Activated naive CD8-positive, alpha-beta T cell treated with anti-CD3 and anti-CD28 coated beads, Interleukin-2, amount 10 ng/mL, durations not matched to agents 7 days and 5 days (primary cell): ENCODE results near the gene PUM2. TPM values are rescaled to one million over a fixed set of nuclear protein-coding genes. Genes with fewer than 3 reads are reported as not detected.

Experiments
- ATAC-seq: fragments of 150-1000 bp; cut with Tn5 transposase; one replicate; pipeline ENCODE4 v1.10.0; 2021; ENCODE audit warnings: low read depth, moderate library complexity
- POLR2A ChIA-PET: fragments of 350-600 bp; sonication (Branson Sonifier 250); formaldehyde crosslinking; loops from one replicate; lab custom pipeline; 2021; ENCODE audit warnings: antibody characterized with exemption; lab: Charles Lee
- DNase-seq: peaks from one replicate; pipeline ENCODE4 v3.0.0; 2021
- H3K27ac Mint-ChIP-seq: one replicate; pipeline ENCODE4 v1.8.0; 2022; ENCODE audit warnings: mild to moderate bottlenecking, mixed read lengths
- H3K27me3 Mint-ChIP-seq: one replicate; pipeline ENCODE4 v1.8.0; 2022; ENCODE audit warnings: mild to moderate bottlenecking, moderate library complexity, mixed read lengths
- H3K36me3 Mint-ChIP-seq: one replicate; pipeline ENCODE4 v1.8.0; 2021; ENCODE audit warnings: mild to moderate bottlenecking, mixed read lengths
- H3K4me1 Mint-ChIP-seq: one replicate; pipeline ENCODE4 v1.8.0; 2021; ENCODE audit warnings: mixed read lengths
- H3K4me3 Mint-ChIP-seq: one replicate; pipeline ENCODE4 v1.8.0; 2022; ENCODE audit warnings: mild to moderate bottlenecking, moderate library complexity, mixed read lengths
- H3K9me3 Mint-ChIP-seq: one replicate; pipeline ENCODE4 v1.8.0; 2021; ENCODE audit warnings: mixed read lengths
- total RNA-seq, 2 experiments: library from RNA; stranded (reverse); gene quantifications; one replicate each; pipeline ENCODE4 v1.2.3, GENCODE V29; 2021

PUM2 gene
- total RNA-seq, 2 experiments from 2014 or later: 133 to 134 TPM

GRCh38 chr2:20217041-20217970 lies 133.3 kb downstream of the PUM2 start:
- peaks cover 3% of the 10 kb centered on the region for H3K4me1 Mint-ChIP-seq
- POLR2A ChIA-PET: no interaction called here
- H3K4me3 Mint-ChIP-seq: no peak overlapping the region

DNA sequence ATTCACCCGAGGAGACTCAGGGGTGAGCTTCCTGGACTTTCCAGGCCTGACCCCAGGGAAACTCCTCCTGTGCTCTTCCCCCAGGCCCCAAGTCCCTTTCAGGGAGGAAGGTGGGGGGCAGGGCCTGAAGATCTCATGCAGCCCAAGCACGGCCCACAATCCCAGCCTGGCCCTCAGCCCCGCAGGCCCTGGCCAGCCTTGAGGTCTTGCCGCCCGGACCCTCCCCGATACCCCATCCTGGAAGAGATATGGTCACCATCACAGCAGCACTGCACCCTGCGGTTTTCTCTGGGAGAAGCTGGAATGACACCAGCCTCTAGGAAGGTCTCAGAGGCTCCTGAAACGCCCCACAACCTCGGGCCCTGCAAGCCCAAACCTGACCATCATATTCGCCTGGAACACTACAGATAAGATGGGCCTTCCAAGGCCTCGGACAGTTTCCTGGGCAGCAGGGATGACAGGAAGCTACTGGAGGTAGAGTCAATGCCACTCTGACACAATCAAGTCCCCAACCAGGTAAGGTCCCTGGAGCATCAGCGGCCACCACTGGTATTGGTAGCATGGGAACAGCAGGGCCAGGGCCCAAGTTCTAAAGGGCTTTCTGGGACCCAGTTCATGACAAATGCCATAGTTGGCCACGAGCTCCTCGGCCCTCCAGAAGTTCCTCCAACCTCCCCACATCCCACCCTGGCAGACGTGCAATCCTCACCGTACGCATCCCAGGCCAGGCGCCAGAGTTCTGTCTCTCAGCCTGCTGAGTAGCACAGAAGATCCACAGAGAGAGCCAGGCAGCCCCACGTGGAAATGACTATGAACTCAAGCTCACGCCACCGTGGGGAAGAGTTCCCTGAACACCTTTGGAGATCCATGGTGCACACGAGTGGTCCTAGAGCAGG lies 134.3 kb downstream of the PUM2 start:
- H3K36me3 Mint-ChIP-seq: no peaks in the 10 kb centered on the region
- ATAC-seq (no peak), DNase-seq (no peak)
- no peak overlapping the region for H3K27ac Mint-ChIP-seq
- peaks cover 17% of the 10 kb centered on the region for H3K27me3 Mint-ChIP-seq
- POLR2A ChIA-PET: no interaction called here
- H3K9me3 Mint-ChIP-seq: no peaks in the 10 kb centered on the region
- H3K4me3 Mint-ChIP-seq: no peak overlapping the region
- H3K4me1 Mint-ChIP-seq: peaks cover 5% of the 10 kb centered on the region

More at GRCh38 chr2:20217041-20217970, 133.3 kb downstream of the PUM2 start:
- DNase-seq (no peak), ATAC-seq (no peak)
- H3K27me3 Mint-ChIP-seq: peaks cover 26% of the 10 kb centered on the region
- no peaks in the 10 kb centered on the region for H3K36me3 Mint-ChIP-seq
- H3K27ac Mint-ChIP-seq: no peak overlapping the region
- no peaks in the 10 kb centered on the region for H3K9me3 Mint-ChIP-seq

- DNase-seq (no peak), ATAC-seq (no peak)
- H3K27ac Mint-ChIP-seq: no peak overlapping the region
- no peaks in the 10 kb centered on the region for H3K36me3 Mint-ChIP-seq
- POLR2A ChIA-PET: no interaction called here
- peaks cover 8% of the 10 kb centered on the region for H3K27me3 Mint-ChIP-seq
- no peak overlapping the region for H3K4me3 Mint-ChIP-seq
- H3K4me1 Mint-ChIP-seq: peaks cover 5% of the 10 kb centered on the region
- no peaks in the 10 kb centered on the region for H3K9me3 Mint-ChIP-seq
Measured at GRCh38 chr2:20215183-20216040, 135.2 kb downstream of the PUM2 start.

- H3K4me3 Mint-ChIP-seq: no peak overlapping the region
- DNase-seq: no peak
- H3K36me3 Mint-ChIP-seq: no peaks in the 10 kb centered on the region
- H3K27me3 Mint-ChIP-seq: peaks cover 5% of the 10 kb centered on the region
- H3K4me1 Mint-ChIP-seq: peaks cover 3% of the 10 kb centered on the region
- H3K9me3 Mint-ChIP-seq: no peaks in the 10 kb centered on the region
- POLR2A ChIA-PET: no interaction called here
- no peak overlapping the region for H3K27ac Mint-ChIP-seq
- no peak for ATAC-seq
Measured at GRCh38 chr2:20214566-20215182, 136.0 kb downstream of the PUM2 start.

- H3K4me1 Mint-ChIP-seq: peaks cover 3% of the 10 kb centered on the region
- H3K4me3 Mint-ChIP-seq: no peak overlapping the region
- no peaks in the 10 kb centered on the region for H3K36me3 Mint-ChIP-seq
- no peak for DNase-seq
- no peak for ATAC-seq
- H3K27me3 Mint-ChIP-seq: peaks cover 5% of the 10 kb centered on the region
- no peak overlapping the region for H3K27ac Mint-ChIP-seq
- POLR2A ChIA-PET: interaction anchor here (0.6 kb wide), 1 partner anchor 268 kb away, joined by 3 read pairs; no protein-coding TSS in a partner anchor
- H3K9me3 Mint-ChIP-seq: no peaks in the 10 kb centered on the region
Measured at GRCh38 chr2:20213651-20214565, 136.7 kb downstream of the PUM2 start.

GRCh38 chr2:20212871-20213503 lies 137.7 kb downstream of the PUM2 start:
- Mint-ChIP-seq H3K9me3 (no peaks in the 10 kb centered on the region), H3K27ac (no peak overlapping the region), H3K4me1 (peaks cover 1% of the 10 kb centered on the region), H3K4me3 (no peak overlapping the region), H3K27me3 (peaks cover under 1% of the 10 kb centered on the region), H3K36me3 (no peaks in the 10 kb centered on the region)
- ATAC-seq: no peak
- POLR2A ChIA-PET: no interaction called here
- no peak for DNase-seq

DNA sequence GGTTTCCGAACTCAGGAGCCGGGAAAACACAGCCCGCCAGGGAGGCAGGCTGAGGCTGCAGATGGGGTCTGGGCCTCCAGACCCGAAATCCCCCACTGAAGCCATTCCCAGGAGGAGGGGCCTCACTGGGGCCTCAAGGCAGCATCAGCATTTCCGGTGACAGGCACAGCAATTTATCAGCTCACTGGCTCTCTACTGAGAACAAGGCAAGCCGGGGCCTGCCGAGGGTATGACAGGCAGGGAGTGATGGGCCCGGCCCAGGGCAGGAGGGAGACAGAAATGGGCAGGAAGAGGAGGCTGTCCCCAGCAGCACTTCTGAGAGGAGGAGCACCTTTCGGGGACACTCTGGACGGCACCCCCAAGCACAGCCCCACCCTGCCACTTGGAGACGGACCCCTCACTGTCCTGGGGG lies 138.2 kb downstream of the PUM2 start:
- H3K4me3 Mint-ChIP-seq: no peak overlapping the region
- POLR2A ChIA-PET: no interaction called here
- H3K27ac Mint-ChIP-seq: no peak overlapping the region

GRCh38 chr2:20211860-20212458 lies 138.7 kb downstream of the PUM2 start:
- Mint-ChIP-seq H3K36me3 (no peaks in the 10 kb centered on the region), H3K9me3 (no peaks in the 10 kb centered on the region), H3K4me3 (no peak overlapping the region), H3K4me1 (peaks cover 4% of the 10 kb centered on the region), H3K27ac (no peak overlapping the region), H3K27me3 (no peaks in the 10 kb centered on the region)
- ATAC-seq: no peak
- POLR2A ChIA-PET: no interaction called here
- no peak for DNase-seq

More for the DNA sequence above, 138.2 kb downstream of the PUM2 start:
- H3K9me3 Mint-ChIP-seq: no peaks in the 10 kb centered on the region
- ATAC-seq: no peak
- no peaks in the 10 kb centered on the region for H3K36me3 Mint-ChIP-seq
- no peak for DNase-seq
- peaks cover 1% of the 10 kb centered on the region for H3K4me1 Mint-ChIP-seq
- no peaks in the 10 kb centered on the region for H3K27me3 Mint-ChIP-seq

GRCh38 chr2:20211420-20211819 lies 139.2 kb downstream of the PUM2 start:
- Mint-ChIP-seq H3K4me3 (no peak overlapping the region), H3K9me3 (no peaks in the 10 kb centered on the region), H3K36me3 (no peaks in the 10 kb centered on the region), H3K27ac (no peak overlapping the region), H3K27me3 (no peaks in the 10 kb centered on the region), H3K4me1 (peaks cover 4% of the 10 kb centered on the region)
- DNase-seq: no peak
- ATAC-seq: no peak
- POLR2A ChIA-PET: no interaction called here

GRCh38 chr2:20210462-20210861 lies 140.2 kb downstream of the PUM2 start:
- Mint-ChIP-seq H3K36me3 (no peaks in the 10 kb centered on the region), H3K4me3 (no peak overlapping the region), H3K4me1 (peaks cover 4% of the 10 kb centered on the region), H3K9me3 (no peaks in the 10 kb centered on the region), H3K27ac (no peak overlapping the region), H3K27me3 (no peaks in the 10 kb centered on the region)
- DNase-seq (no peak), ATAC-seq (no peak)
- POLR2A ChIA-PET: no interaction called here

- Mint-ChIP-seq H3K4me1 (peaks cover 4% of the 10 kb centered on the region), H3K27ac (no peak overlapping the region), H3K9me3 (no peaks in the 10 kb centered on the region), H3K4me3 (no peak overlapping the region), H3K36me3 (no peaks in the 10 kb centered on the region), H3K27me3 (no peaks in the 10 kb centered on the region)
- POLR2A ChIA-PET: no interaction called here
- no peak for DNase-seq
- no peak for ATAC-seq
Measured at GRCh38 chr2:20209373-20210109, 141.1 kb downstream of the PUM2 start.
